Coronary artery (tissue), 2 donors: ENCODE results near the gene LHX6.

Experiments used
- DNase-seq: peaks from one replicate; pipeline ENCODE4 v3.0.0-alpha.2; 2017; ENCODE audit warnings: low spot score
- H3K27ac ChIP-seq, 2 donors: fragments of 200-600 bp; sonication (generic); one replicate each; pipeline ENCODE4 v1.5.1; 2016 to 2019
- H3K4me3 ChIP-seq: fragments of 200-600 bp; sonication (generic); 2 replicates; pipeline ENCODE4 v1.5.1; 2016; ENCODE audit warnings: mild to moderate bottlenecking, moderate library complexity
- TF ChIP-seq, protein P1 (sequence below): fragments of 200-600 bp; sonication (generic); IDR thresholded peaks from one replicate; pipeline ENCODE4 v1.5.1; 2019; ENCODE audit warnings: antibody characterized with exemption

The LHX6 gene

DNA sequence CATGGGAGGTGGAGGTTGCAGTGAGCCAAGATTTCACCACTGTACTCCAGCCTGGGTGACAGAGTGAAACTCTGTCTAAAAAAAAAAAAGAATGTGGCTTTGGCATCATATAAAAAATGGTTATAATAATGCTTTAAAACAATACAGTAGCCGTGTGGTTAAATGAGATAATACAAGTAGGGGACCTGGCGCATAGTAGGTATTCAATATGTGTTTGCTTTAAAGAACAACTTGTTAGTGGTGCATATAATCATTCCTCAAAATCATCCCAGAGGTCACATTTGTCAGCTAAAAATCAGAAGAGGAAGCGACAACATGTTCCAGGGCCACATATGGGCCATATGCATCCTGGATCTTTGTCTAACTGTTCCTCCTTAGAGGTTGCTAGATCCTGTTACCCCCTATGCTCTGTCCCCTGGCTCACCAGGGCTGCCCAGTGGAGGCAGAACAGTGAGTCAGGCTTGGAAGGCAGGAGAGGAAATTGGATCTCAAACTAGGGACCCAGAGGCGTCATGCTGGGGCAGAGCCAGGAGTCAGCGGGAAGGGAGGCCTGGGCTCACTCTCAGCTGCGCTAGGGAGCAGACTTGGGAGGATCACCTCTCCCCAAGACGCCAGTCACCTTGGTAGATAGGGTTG lies 27.7 kb downstream of the LHX6 start:
- H3K27ac ChIP-seq, result no peak overlapping the region
- H3K4me3 ChIP-seq, result no peak overlapping the region
- TF ChIP-seq, protein P1, sequence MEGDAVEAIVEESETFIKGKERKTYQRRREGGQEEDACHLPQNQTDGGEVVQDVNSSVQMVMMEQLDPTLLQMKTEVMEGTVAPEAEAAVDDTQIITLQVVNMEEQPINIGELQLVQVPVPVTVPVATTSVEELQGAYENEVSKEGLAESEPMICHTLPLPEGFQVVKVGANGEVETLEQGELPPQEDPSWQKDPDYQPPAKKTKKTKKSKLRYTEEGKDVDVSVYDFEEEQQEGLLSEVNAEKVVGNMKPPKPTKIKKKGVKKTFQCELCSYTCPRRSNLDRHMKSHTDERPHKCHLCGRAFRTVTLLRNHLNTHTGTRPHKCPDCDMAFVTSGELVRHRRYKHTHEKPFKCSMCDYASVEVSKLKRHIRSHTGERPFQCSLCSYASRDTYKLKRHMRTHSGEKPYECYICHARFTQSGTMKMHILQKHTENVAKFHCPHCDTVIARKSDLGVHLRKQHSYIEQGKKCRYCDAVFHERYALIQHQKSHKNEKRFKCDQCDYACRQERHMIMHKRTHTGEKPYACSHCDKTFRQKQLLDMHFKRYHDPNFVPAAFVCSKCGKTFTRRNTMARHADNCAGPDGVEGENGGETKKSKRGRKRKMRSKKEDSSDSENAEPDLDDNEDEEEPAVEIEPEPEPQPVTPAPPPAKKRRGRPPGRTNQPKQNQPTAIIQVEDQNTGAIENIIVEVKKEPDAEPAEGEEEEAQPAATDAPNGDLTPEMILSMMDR, result no peak
- DNase-seq, result no peak

DNA sequence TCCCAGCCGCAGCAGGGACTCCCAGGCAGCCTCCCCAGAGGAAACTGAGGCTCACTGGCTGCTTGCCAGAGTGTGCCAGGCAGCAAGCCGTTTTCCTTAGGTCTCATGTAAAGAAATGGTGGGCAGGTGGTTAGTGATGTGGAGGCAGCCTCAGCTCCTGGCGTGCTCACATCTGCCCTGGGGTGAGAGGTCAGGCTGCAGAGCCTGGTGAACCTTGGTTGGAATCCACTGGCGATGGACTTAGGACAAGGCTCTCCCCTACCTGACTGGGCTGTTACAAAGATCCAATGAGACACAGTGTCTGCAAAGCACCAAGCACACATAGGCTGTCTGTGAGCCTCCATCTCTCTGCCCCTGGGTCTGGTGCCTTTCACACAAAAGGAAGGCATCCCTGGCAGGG lies 30.9 kb downstream of the LHX6 start:
- Histone ChIP-seq H3K4me3 (no peak overlapping the region), H3K27ac (no peak overlapping the region)
- TF ChIP-seq, protein P1, result no peak
- DNase-seq, result no peak

DNA sequence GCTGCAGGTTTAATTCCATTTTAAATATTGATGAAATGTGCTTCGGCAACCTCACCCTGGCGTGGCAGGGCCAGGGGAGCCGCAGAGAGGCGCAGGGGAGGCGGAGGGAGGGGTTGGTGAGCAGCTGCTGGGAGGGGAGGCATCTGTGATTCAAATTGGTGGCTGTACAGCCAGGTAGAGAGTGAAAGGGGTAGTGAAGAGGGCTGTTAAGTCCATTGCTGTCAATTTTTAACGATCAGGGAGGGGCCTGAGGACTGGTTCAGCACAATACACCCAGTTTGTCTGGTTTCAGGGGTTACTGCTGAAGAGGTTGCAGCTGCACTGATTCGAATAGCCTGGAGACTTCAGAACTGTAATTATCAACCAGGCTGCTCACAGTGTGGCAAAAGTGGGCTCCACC lies 31.3 kb downstream of the LHX6 start:
- no peak overlapping the region for H3K27ac ChIP-seq
- DNase-seq, result no peak
- TF ChIP-seq, protein P1, result no peak
- H3K4me3 ChIP-seq, result no peak overlapping the region

DNA sequence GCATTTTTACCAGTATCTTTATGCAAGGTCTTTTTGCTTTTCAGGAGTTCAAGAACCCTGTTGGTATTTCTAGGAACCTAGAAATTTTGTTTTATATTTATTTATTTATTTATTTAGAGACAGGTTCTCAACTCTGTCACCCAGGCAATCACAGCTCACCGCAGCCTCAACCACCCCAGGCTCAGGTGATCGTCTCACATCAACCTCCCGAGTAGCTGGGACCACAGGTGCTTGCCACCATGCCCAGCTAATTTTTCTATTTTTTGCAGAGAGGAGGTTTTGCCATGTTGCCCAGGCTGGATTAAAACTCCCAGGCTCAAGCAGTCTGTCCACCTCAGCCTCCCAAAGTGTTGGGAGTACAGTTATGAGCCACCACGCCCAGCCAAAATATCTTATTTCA lies 32.9 kb downstream of the LHX6 start:
- no peak overlapping the region for H3K4me3 ChIP-seq
- TF ChIP-seq, protein P1, result no peak
- H3K27ac ChIP-seq, result no peak overlapping the region
- DNase-seq, result no peak

DNA sequence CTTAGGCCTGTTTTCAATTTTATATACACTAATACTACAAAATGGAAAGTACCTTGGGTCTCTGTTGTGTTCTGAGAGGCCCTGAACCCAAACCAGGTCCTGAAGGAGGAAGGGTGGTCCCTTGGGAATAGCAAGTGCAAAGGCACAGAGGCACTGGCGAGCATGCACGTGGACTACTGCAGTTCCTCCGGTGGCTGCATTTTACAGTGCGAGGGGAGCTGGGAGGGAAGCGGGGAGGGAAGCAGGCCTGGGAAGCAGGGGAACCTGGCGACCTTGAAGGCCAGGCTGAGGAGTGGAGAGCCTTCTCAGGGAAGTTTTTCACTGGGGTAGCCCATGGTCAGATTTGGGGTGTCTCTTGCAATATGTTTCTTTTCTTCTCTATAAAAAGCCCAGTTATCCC lies 35.1 kb downstream of the LHX6 start:
- no peak for DNase-seq
- Histone ChIP-seq H3K27ac (no peak overlapping the region), H3K4me3 (no peak overlapping the region)
- TF ChIP-seq, protein P1, result no peak

DNA sequence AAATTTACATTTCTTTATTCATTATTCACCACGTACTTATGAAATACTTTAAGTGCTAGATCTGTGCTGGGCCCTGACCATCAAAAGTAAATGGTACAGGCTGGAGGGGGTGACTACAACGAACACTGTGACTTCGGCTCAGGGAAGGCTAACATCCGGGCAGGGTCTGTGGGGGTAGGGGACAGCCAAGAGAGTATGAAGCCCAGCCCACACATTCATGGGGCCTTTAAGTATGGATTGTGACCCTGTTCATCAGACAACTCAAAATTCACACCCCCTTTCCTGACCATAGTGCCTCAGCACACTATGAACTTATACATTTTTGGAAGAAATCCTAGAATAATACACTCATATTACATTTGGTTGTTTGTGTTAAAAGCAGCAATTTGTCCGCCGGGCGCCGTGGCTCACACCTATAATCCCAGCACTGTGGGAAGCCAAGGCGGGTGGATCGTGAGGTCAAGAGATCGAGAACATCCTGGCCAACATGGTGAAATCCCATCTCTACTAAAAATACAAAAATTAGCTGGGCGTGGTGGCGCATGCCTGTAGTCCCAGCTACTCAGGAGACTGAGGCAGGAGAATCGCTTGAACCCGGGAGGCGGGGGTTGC lies 35.7 kb downstream of the LHX6 start:
- no peak for DNase-seq
- H3K4me3 ChIP-seq, result no peak overlapping the region
- TF ChIP-seq, protein P1, result no peak

DNA sequence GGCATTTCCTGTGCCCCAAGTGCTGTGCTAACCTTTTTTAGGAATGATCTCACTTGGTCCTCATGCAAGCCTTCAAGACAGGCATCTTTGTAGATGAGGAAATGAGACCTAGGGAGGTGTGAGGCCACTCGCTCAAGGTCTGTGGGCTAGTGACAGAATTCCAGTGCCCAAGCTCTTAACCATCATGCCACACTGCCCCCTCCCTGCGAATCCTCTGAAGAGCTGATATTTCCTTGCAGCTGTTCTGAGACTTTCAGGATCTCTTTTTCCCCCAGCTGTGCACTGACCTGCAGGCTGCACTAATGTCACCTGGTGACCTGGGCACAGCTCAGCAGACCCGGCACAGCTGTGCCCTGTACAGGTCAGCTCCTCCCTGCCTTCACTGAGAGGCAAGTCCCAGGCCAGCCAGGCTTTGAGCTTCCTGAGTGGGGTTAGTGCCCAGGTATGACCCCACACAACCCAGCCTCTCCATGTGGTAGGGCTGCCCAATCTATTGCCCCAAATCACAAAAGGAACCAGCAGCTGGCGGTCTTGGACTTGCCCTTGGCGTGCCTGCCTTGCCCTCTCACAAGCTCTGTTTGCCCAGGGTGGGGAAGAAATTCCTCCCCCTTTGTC lies 36.4 kb downstream of the LHX6 start:
- no peak overlapping the region for H3K4me3 ChIP-seq
- TF ChIP-seq, protein P1, result no peak
- H3K27ac ChIP-seq, result no peak overlapping the region
- no peak for DNase-seq

More for the DNA sequence above, 35.7 kb downstream of the LHX6 start:
- no peak overlapping the region for H3K27ac ChIP-seq
